GM12873 (cell line): ENCODE data around the gene RBBP7.

Experiments used
- CTCF ChIP-seq: IDR thresholded peaks from 2 replicates; pipeline ENCODE4 v1.5.1; 2012; ENCODE audit warnings: low read depth, mild to moderate bottlenecking, moderate library complexity, low read length, control low read depth; ENCODE audit not compliant: insufficient read depth; ENCODE audit errors: missing control alignments

Gene RBBP7

GRCh38 chrX:16870095-16870861, at the start of gene RBBP7:
Gene RBBP7, minus strand, starts transcription at chrX:16870362. Its CDS starts 309 bp downstream, at chrX:16870053.
- no peak for TF ChIP-seq CTCF

GRCh38 chrX:16918979-16919378, 48.8 kb upstream of the RBBP7 start:
- no peak for TF ChIP-seq CTCF

GRCh38 chrX:16917120-16917519, 47.0 kb upstream of the RBBP7 start:
- TF ChIP-seq CTCF: no peak

GRCh38 chrX:16916561-16916960, 46.4 kb upstream of the RBBP7 start:
- TF ChIP-seq CTCF: no peak

- TF ChIP-seq CTCF: no peak
These were observed 43.9 kb upstream of the RBBP7 start for GRCh38 chrX:16914058-16914457.

- no peak for TF ChIP-seq CTCF
These were observed 40.2 kb upstream of the RBBP7 start for GRCh38 chrX:16910376-16910775.

- no peak for TF ChIP-seq CTCF
These were observed 33.3 kb upstream of the RBBP7 start for GRCh38 chrX:16903274-16904022.
